Thoracic aorta (tissue), 2 donors: ENCODE measurements around the gene PDE9A. TPM values are rescaled to one million over a fixed set of nuclear protein-coding genes. Genes with fewer than 3 reads are reported as not detected.
"Not testable (repeated sequence)": the region's sequence is repeated elsewhere in the genome, so short reads cannot be mapped to it uniquely, and the experiment has no call there.

Source experiments
- ATAC-seq: fragments of 150-250 bp; one replicate; pipeline ENCODE4 v1.8.0; 2017; ENCODE audit warnings: low read depth; ENCODE audit not compliant: insufficient number of reproducible peaks, low FRiP score
- DNase-seq: peaks from one replicate; pipeline ENCODE4 v3.0.0-alpha.2; 2020; ENCODE audit warnings: low spot score
- H3K27ac ChIP-seq, 2 donors: fragments of 200-600 bp; sonication (generic); 1 replicate in 1 of 2; 2 replicates in 1 of 2; pipeline ENCODE4 v1.5.1; 2016; ENCODE audit warnings: mild to moderate bottlenecking in 2 of 2, moderate library complexity in 2 of 2
- H3K27me3 ChIP-seq: fragments of 200-600 bp; sonication (generic); replicated peaks from 2 replicates; pipeline ENCODE4 v1.6.0; 2016; ENCODE audit warnings: mild to moderate bottlenecking; ENCODE audit not compliant: insufficient read depth
- H3K36me3 ChIP-seq: fragments of 200-600 bp; sonication (generic); one replicate; pipeline ENCODE4 v1.5.1; 2016
- H3K4me1 ChIP-seq, 2 donors: fragments of 200-600 bp; sonication (generic); 1 replicate in 1 of 2; 2 replicates in 1 of 2; pipeline versions ENCODE4 v1.5.1 to v1.6.0; 2016; ENCODE audit warnings: low read depth in 2 of 2, mild to moderate bottlenecking in 1 of 2; ENCODE audit not compliant: control insufficient read depth in 1 of 2
- H3K4me3 ChIP-seq: fragments of 200-600 bp; sonication (generic); 2 replicates; pipeline ENCODE4 v1.5.1; 2016; ENCODE audit warnings: mild to moderate bottlenecking
- H3K9me3 ChIP-seq: fragments of 200-600 bp; sonication (generic); 2 replicates; pipeline ENCODE4 v1.5.1; 2016
- total RNA-seq, 2 donors: library from RNA; depleted of rRNA; stranded (reverse); fragments of >200 nt; gene quantifications; one replicate each; pipeline versions ENCODE4 v1.1.0 to v1.2.3, GENCODE V29; 2016
- TF ChIP-seq, protein P1 (sequence below): fragments of 200-600 bp; sonication (generic); IDR thresholded peaks from one replicate; pipeline ENCODE4 v1.5.1; 2019; ENCODE audit warnings: antibody characterized with exemption

The PDE9A gene
- total RNA-seq, 2 donors from 2014 or later = 4.2 to 4.7 TPM

DNA sequence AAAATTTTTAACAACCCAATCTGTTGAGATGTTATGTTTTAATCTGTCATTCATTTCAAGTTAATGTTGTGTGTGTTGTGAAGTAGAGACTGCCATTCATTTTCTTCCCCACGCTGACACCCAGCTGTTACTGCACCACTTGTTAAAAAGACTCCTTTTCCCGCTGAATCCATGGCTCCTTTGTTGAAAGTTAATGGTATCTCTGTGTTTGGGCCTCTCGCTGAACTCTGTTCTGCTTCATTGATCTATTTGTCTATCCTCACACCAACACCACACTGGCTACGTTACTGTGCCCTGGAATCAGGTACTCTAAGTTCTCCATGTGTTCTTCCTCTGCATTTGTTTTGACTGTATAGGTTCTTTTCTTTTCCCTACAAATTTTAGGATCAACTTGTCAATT, 58.2 kb downstream of the PDE9A start:
- no peak for ATAC-seq

DNA sequence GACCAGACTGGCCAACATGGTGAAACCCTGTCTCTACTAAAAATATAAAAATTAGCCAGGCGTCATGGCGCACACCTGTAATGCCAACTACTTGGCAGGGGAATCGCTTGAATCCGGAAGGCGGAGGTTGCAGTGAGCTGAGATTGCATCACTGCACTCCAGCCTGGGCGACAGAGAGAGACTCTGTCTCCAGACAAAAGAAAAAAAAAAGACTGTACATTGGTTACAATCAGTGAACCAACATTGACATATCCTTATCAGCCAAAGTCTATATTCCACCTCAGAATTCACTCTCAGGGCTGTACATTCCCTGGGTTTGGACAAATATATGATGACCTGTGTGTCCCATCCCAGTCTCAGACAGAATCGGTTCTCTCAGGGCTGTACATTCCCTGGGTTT, 62.0 kb downstream of the PDE9A start:
- ATAC-seq, H3K27me3 ChIP-seq, DNase-seq, H3K36me3 ChIP-seq, H3K27ac ChIP-seq, H3K4me1 ChIP-seq, H3K9me3 ChIP-seq, H3K4me3 ChIP-seq: not testable (repeated sequence)

More for the DNA sequence above, 58.2 kb downstream of the PDE9A start:
- H3K27me3 ChIP-seq = no peaks in the 10 kb centered on the region
- H3K27ac ChIP-seq = no peak overlapping the region
- H3K4me3 ChIP-seq = no peak overlapping the region
- H3K9me3 ChIP-seq = no peaks in the 10 kb centered on the region
- TF ChIP-seq, protein P1, sequence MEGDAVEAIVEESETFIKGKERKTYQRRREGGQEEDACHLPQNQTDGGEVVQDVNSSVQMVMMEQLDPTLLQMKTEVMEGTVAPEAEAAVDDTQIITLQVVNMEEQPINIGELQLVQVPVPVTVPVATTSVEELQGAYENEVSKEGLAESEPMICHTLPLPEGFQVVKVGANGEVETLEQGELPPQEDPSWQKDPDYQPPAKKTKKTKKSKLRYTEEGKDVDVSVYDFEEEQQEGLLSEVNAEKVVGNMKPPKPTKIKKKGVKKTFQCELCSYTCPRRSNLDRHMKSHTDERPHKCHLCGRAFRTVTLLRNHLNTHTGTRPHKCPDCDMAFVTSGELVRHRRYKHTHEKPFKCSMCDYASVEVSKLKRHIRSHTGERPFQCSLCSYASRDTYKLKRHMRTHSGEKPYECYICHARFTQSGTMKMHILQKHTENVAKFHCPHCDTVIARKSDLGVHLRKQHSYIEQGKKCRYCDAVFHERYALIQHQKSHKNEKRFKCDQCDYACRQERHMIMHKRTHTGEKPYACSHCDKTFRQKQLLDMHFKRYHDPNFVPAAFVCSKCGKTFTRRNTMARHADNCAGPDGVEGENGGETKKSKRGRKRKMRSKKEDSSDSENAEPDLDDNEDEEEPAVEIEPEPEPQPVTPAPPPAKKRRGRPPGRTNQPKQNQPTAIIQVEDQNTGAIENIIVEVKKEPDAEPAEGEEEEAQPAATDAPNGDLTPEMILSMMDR = no peak
- H3K4me1 ChIP-seq = no peaks in the 10 kb centered on the region
- no peak for DNase-seq
- H3K36me3 ChIP-seq = no peaks in the 10 kb centered on the region

DNA sequence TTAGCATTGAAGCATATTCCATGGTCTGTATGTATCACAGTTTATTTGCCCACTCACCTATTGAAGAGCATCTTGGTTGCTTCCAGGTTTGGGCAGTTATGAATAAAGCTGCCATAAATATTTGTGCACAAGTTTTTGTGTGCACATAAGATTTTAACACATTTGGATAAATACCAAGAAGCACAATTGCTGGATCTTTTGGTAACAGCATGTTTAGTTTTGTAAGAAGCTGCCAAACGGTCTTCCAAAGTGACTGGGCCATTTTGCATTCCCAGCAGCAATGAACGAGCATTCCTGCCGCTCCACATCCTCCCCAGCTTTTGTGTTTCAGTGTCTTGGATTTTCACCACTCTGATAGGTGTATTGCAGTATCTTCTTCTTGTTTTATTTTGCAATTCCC, 62.7 kb downstream of the PDE9A start:
- Histone ChIP-seq H3K4me1 (no peaks in the 10 kb centered on the region), H3K4me3 (no peak overlapping the region), H3K9me3 (no peaks in the 10 kb centered on the region), H3K27ac (no peak overlapping the region), H3K36me3 (no peaks in the 10 kb centered on the region), H3K27me3 (no peaks in the 10 kb centered on the region)
- DNase-seq (no peak), ATAC-seq (no peak)
- TF ChIP-seq, protein P1 = no peak

DNA sequence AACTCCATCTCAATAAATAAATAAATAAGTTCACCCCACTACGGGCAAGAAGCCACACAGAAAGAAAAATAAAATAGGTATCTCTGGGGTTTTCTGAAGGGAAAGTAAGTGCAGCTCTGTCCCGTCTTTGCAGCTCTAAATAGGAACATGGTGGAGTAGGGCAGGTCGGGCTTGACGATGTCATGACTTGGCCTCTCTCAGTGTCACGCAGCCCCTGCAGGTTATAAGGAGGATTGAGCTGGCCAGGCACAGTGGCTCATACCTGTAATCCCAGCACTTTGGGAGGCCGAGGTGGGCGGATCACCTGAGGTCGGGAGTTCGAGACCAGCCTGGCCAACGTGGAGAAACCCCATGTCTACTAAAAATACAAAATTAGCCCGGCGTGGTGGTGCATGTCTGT, 67.1 kb downstream of the PDE9A start:
- H3K4me3 ChIP-seq, H3K4me1 ChIP-seq, ATAC-seq, DNase-seq, H3K36me3 ChIP-seq, H3K9me3 ChIP-seq, H3K27ac ChIP-seq, H3K27me3 ChIP-seq: not testable (repeated sequence)

DNA sequence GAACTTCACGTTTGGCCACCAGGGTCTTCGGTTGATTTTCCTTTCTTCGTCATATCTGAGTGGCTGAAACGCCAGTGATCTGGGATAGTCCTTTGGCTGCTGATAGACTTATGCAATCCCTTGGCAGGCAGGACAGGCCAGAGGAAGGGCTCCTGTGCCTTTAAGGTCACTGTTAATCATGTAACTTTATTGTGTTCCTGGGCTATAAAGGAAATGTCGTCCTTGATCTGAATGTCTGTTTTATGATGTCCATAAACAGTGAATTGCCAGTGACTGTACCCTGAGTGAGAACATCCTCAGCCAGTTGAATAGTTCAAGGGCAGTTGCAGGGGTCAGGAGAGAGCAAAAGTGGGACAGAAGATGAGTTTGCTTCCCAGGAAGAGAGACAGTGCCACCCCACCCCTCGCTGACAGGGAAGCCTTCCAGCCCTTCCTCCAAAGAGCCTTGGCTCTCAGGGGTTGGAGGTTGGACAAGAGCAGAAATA, 68.0 kb downstream of the PDE9A start:
- H3K4me3 ChIP-seq = no peak overlapping the region
- H3K9me3 ChIP-seq = no peaks in the 10 kb centered on the region
- TF ChIP-seq, protein P1 = no peak
- H3K36me3 ChIP-seq = no peaks in the 10 kb centered on the region
- ATAC-seq = no peak
- no peak overlapping the region for H3K27ac ChIP-seq
- H3K4me1 ChIP-seq = no peaks in the 10 kb centered on the region
- no peak for DNase-seq
- H3K27me3 ChIP-seq = no peaks in the 10 kb centered on the region

DNA sequence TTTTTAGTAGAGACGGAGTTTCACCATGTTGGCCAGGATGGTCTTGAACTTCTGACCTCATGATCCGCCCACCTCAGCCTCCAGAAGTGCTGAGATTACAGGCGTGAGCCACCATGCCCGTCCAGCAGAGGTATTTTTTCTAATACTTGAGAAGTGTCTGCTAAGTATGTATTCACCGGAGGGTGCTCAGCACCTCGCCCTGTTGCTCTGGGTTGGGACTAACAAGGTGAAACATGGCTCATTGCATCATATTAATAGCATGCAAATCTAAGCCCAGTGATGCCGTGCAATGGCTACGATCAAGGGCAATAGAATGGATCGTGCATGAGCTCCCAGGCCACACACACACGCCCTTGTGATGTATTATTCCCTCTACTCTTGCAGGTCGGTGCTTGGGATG, 68.7 kb downstream of the PDE9A start:
- Histone ChIP-seq H3K9me3 (no peaks in the 10 kb centered on the region), H3K27ac (no peak overlapping the region), H3K36me3 (no peaks in the 10 kb centered on the region), H3K27me3 (no peaks in the 10 kb centered on the region), H3K4me3 (no peak overlapping the region), H3K4me1 (no peaks in the 10 kb centered on the region)
- no peak for DNase-seq
- TF ChIP-seq, protein P1 = no peak
- ATAC-seq = no peak
